Sigmoid colon (tissue), 7 donors: ENCODE results near the gene MORN1. TPM values are rescaled to one million over a fixed set of nuclear protein-coding genes. Genes with fewer than 3 reads are reported as not detected.

ENCODE experiments used
- DNase-seq: peaks from one replicate; pipeline ENCODE4 v3.0.0-alpha.2; 2019
- H3K27ac ChIP-seq, 4 donors: fragments of 200-600 bp; sonication (generic); one replicate each; pipeline ENCODE4 v1.5.1; 2016 to 2019; ENCODE audit warnings: mild to moderate bottlenecking in 1 of 4
- H3K27me3 ChIP-seq, 3 donors: fragments of 200-600 bp; sonication (generic); one replicate each; pipeline ENCODE4 v1.5.1; 2019; ENCODE audit warnings: mild to moderate bottlenecking in 1 of 3
- H3K36me3 ChIP-seq, 4 donors: fragments of 200-600 bp; sonication (generic); one replicate each; pipeline ENCODE4 v1.5.1; 2016 to 2019
- H3K4me1 ChIP-seq, 4 donors: fragments of 200-600 bp; sonication (generic); one replicate each; pipeline ENCODE4 v1.5.1; 2017 to 2019
- H3K4me3 ChIP-seq, 4 donors: fragments of 200-600 bp; sonication (generic); one replicate each; pipeline ENCODE4 v1.5.1; 2017 to 2019; ENCODE audit warnings: mild to moderate bottlenecking in 2 of 4, moderate library complexity in 1 of 4
- H3K9me3 ChIP-seq, 4 donors: fragments of 200-600 bp in 3 of 4; sonication (generic) in 3 of 4; one replicate each; pipeline versions ENCODE4 v1.5.1 to v1.6.1; 2013 to 2019
- CTCF ChIP-seq, 4 experiments: fragments of 450-650 bp in 3 of 4; fragments of 200-600 bp in 1 of 4; IDR thresholded peaks; one replicate each; pipeline ENCODE4 v1.5.1; 2016 to 2019; ENCODE audit warnings: antibody characterized with exemption in 4 of 4, mild to moderate bottlenecking in 3 of 4, moderate library complexity in 2 of 4
- EP300 ChIP-seq, 4 donors: sonication (generic); formaldehyde crosslinking; IDR thresholded peaks; one replicate each; pipeline ENCODE4 v1.6.1; 2017; ENCODE audit warnings: antibody characterized with exemption in 4 of 4
- POLR2A ChIP-seq, 2 donors: fragments of 450-650 bp; IDR thresholded peaks; one replicate each; pipeline ENCODE4 v1.6.1; 2016; ENCODE audit warnings: antibody characterized with exemption in 2 of 2, mild to moderate bottlenecking in 2 of 2, moderate library complexity in 2 of 2
- POLR2AphosphoS5 ChIP-seq, 4 donors: sonication (generic); formaldehyde crosslinking; IDR thresholded peaks; one replicate each; pipeline ENCODE4 v1.6.1; 2017; ENCODE audit warnings: antibody characterized with exemption in 4 of 4
- WGBS, 2 donors: extraction: QIAGEN DNeasy Blood & Tissue Kit; methylation state at CpG; one replicate each; pipeline ENCODE4 v1.1.7; 2013; 5-methylcytosine and 5-hydroxymethylcytosine counted together
- intact Hi-C: fragments of 100-400 bp; cut with DNase I; formaldehyde crosslinking; loops from one replicate; pipeline ENCODE4 v1.15.1; 2023
- polyA plus RNA-seq, 3 donors: library from polyadenylated mRNA; stranded (reverse); fragments of 200-250 nt; gene quantifications; one replicate each; pipeline ENCODE4 v1.2.3, GENCODE V29; 2013
- total RNA-seq, 4 donors: library from RNA; depleted of rRNA; stranded (reverse); fragments of >200 nt; gene quantifications; one replicate each; pipeline ENCODE4 v1.1.0, GENCODE V29; 2016
- donor health status: healthy with polysubstance abuse.
- donor health status: Bipolar disorder and iron deficiency.
- donor health status: healthy.

Gene MORN1
- total and polyA plus RNA-seq, 7 donors, result 2.4 to 9.1 (median 6.4) TPM

GRCh38 chr1:2294033-2294724 lies 97.2 kb downstream of the MORN1 start:
- TF ChIP-seq EP300 (IDR thresholded peaks at IDR 0.05) (no peak), POLR2AphosphoS5 (IDR thresholded peaks at IDR 0.05) (no peak), CTCF (IDR thresholded peaks at IDR 0.05) (no peak), POLR2A (IDR thresholded peaks at IDR 0.05) (no peak)
- Histone ChIP-seq H3K9me3 (no peaks in the 10 kb centered on the region), H3K36me3 (no peaks in the 10 kb centered on the region), H3K4me1 (peaks cover 0 to 90% (median 85%) of the 10 kb centered on the region in 4 donors), H3K27me3 (no peaks in the 10 kb centered on the region), H3K27ac (peak overlapping the region; percentile 4 to 83 (median 29)), H3K4me3 (no peak overlapping the region)
- intact Hi-C loops, result no loop called here
- 72 to 85% methylated on average over 23 of the region's 23 CpGs for WGBS, 2 donors
- no peak for DNase-seq

- no peak for DNase-seq
- Histone ChIP-seq H3K36me3 (no peaks in the 10 kb centered on the region), H3K27ac (peak overlapping the region in 1 of 4 donors; percentile 83), H3K4me3 (no peak overlapping the region), H3K27me3 (no peaks in the 10 kb centered on the region), H3K4me1 (peaks cover 0 to 90% (median 85%) of the 10 kb centered on the region in 4 donors), H3K9me3 (no peaks in the 10 kb centered on the region)
- 92% methylated on average over 30 of the region's 30 CpGs for WGBS, 2 donors
- intact Hi-C loops, result no loop called here
- TF ChIP-seq CTCF (IDR thresholded peaks at IDR 0.05) (no peak), POLR2AphosphoS5 (IDR thresholded peaks at IDR 0.05) (no peak)
Observed at GRCh38 chr1:2292725-2293450, 98.5 kb downstream of the MORN1 start.

- 75 to 80% methylated on average over 5 of the region's 5 CpGs for WGBS, 2 donors
- H3K27me3 ChIP-seq, result no peaks in the 10 kb centered on the region
- H3K4me3 ChIP-seq, result peak overlapping the region in 1 of 4 donors; percentile 38
- no peak for TF ChIP-seq EP300 (IDR thresholded peaks at IDR 0.05)
- TF ChIP-seq POLR2A (IDR thresholded peaks at IDR 0.05), result no peak
- no peak for TF ChIP-seq POLR2AphosphoS5 (IDR thresholded peaks at IDR 0.05)
- no peak for TF ChIP-seq CTCF (IDR thresholded peaks at IDR 0.05)
- peaks cover 0 to 95% (median 91%) of the 10 kb centered on the region in 4 donors for H3K4me1 ChIP-seq
- no peaks in the 10 kb centered on the region for H3K9me3 ChIP-seq
- intact Hi-C loops, result no loop called here
- H3K36me3 ChIP-seq, result no peaks in the 10 kb centered on the region
- no peak for DNase-seq
- H3K27ac ChIP-seq, result peak overlapping the region; percentile 72 to 83 (median 78)
Observed at GRCh38 chr1:2291577-2291976, 99.8 kb downstream of the MORN1 start.

GRCh38 chr1:2290595-2291510 lies 100.5 kb downstream of the MORN1 start:
- Histone ChIP-seq H3K27me3 (no peaks in the 10 kb centered on the region), H3K36me3 (no peaks in the 10 kb centered on the region), H3K9me3 (no peaks in the 10 kb centered on the region), H3K4me3 (peak overlapping the region in 3 of 4 donors; percentile 25 to 38 (median 33)), H3K4me1 (peaks cover 0 to 97% (median 90%) of the 10 kb centered on the region in 4 donors), H3K27ac (peak overlapping the region; percentile 72 to 83 (median 78))
- TF ChIP-seq CTCF (IDR thresholded peaks at IDR 0.05) (no peak), EP300 (IDR thresholded peaks at IDR 0.05) (peak in 1 of 4 donors; percentile 58), POLR2AphosphoS5 (IDR thresholded peaks at IDR 0.05) (peak; percentile 11 to 76 (median 51)), POLR2A (IDR thresholded peaks at IDR 0.05) (no peak)
- intact Hi-C loops, result no loop called here
- DNase-seq, result peak; percentile 93
- 30 to 65% methylated on average over 41 of the region's 41 CpGs for WGBS, 2 donors
